Measurements from ENCODE around the gene BRSK1. TPM values are rescaled to one million over a fixed set of nuclear protein-coding genes. Genes with fewer than 3 reads are reported as not detected.

BRSK1 gene
- total and polyA plus RNA-seq, 2 of the 13 experiments (the other 11 are each of a cell fraction or from before 2014, with no cell fraction given), result 0.18 to 1.2 TPM

- no peak for TF ChIP-seq CEBPZ (IDR thresholded peaks at IDR 0.05; ENCODE audit: low read length)
- TF ChIP-seq MTA1 (CRISPR knock-in tag; IDR thresholded peaks at IDR 0.05; ENCODE audit: borderline replicate concordance), result no peak
- 0 out of 2 replicates have a peak, but pooled peaks have one; percentile 29 for TF ChIP-seq ZNF335 (CRISPR knock-in tag; IDR thresholded peaks at IDR 0.05)
- TF ChIP-seq SNAPC4 (CRISPR knock-in tag; IDR thresholded peaks at IDR 0.05), result no peak
- no peak for TF ChIP-seq RARG (CRISPR knock-in tag; IDR thresholded peaks at IDR 0.05; ENCODE audit: low read depth)
- TF ChIP-seq E2F1 (CRISPR knock-in tag; IDR thresholded peaks at IDR 0.05), result no peak
- no peak for TF ChIP-seq BRF2 (CRISPR knock-in tag; IDR thresholded peaks at IDR 0.05)
- TF ChIP-seq TCF7 (IDR thresholded peaks at IDR 0.05; ENCODE audit: low read depth), result peak; percentile 37; the same call in 1 of the 2 replicates
- no peak for TF ChIP-seq ZBTB8A (CRISPR knock-in tag; IDR thresholded peaks at IDR 0.05; ENCODE audit: borderline replicate concordance, low read depth)
- TF ChIP-seq ELF1 (CRISPR knock-in tag; IDR thresholded peaks at IDR 0.05), result no peak
- TF ChIP-seq ETV6 (CRISPR knock-in tag; conservative IDR thresholded peaks at IDR 0.05), result no peak
- TF ChIP-seq HMG20B (CRISPR knock-in tag; conservative IDR thresholded peaks at IDR 0.05), result no peak
- TF ChIP-seq IRX3 (CRISPR knock-in tag; IDR thresholded peaks at IDR 0.05; ENCODE audit: borderline replicate concordance, low read depth), result no peak
- peak; percentile 20; the same call in 1 of the 2 replicates for TF ChIP-seq MYC (CRISPR knock-in tag; IDR thresholded peaks at IDR 0.05; ENCODE audit: borderline replicate concordance)
- TF ChIP-seq MXD3 (CRISPR knock-in tag; IDR thresholded peaks at IDR 0.05), result no peak
These were observed 27.0 kb upstream of the BRSK1 start (continued) for GRCh38 chr19:55256562-55257460.
